GM18499 (cell line): ENCODE measurements around the gene POR.

Experiments used
- ATAC-seq: cut with Tn5 transposase; IDR thresholded peaks from one replicate; pipeline ENCODE4 v1.9.1; 2021; ENCODE audit warnings: moderate number of reproducible peaks; ENCODE audit not compliant: insufficient read depth, unreplicated experiment

Gene POR

DNA sequence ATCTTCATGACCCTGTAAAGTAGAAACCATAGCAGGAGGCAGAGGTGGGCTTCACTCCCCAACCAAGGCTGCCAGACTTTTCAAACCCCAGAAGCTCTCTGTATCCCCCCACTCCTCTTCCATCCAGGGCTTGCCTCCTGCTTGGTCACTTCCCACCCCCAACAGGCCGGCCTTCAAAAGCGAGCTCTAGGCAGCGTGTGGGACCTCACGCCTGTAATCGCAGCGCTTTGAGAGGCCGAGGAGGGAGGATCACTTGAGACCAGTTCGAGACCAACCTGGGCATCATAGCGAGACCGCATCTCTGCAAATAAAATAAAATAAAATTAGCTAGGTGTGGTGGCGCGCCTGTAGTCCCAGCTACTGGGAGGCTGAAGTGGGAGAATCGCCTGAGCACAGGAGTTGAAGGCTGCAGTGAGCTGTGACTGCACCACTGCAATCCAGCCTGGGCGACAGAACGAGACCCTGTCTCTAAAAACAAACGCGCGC, 743 bp upstream of the POR start:
- no peak for ATAC-seq

DNA sequence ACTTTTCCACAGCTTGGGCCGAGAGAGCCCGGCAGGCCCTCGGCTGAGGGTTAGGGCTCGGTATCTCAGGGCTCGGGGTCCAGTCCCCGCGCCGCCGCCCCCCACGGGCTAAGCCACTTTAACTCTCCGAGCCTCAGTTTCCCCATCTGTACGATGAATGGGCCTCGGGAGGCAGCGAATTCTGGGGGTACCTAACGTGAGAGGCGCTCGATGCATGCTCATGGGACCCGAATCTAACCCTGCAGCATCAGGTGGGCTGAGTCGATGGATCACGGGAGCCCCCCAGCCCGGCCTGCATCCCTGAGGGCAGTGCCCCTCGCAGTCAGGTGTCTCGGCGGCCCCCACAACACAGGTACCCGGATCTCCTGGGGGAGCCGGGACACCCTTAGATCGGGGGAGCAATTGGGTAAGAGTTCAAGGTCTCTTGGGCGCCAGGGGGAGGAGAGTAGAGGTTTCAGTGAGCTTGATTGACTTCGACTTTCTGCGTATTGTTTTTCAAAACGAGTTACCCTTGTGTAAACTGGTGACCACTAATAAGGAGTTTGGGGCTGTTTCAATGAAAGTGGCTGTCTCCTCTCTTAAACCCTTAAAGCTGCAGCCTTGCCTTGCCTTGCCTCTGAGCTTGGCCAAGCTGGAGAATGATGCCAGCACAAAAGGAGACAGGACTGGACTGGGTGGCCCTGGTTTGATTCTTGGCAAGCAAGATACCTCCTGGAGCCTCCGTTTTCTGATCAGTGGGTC, 631 bp downstream of the POR start:
- no peak for ATAC-seq

DNA sequence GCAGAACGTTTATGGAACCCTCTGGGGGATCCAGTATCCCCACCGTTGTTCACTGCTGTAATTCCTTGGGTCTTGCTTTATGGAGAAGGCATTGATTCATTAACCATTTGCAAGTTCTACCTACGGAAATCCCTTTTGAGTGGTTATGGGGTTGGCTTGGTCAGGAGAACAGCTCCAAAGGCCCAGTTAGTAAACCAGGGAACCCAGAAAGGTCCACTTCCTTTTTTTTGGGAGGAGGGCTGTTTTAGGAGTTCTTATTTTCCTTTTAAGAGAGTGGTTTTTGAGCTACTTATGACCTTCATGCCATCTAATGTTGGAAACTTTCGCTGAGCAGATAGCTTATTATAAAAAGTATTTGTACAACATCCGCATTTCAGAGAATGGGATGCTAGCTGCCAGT, 1.3 kb downstream of the POR start:
- no peak for ATAC-seq

DNA sequence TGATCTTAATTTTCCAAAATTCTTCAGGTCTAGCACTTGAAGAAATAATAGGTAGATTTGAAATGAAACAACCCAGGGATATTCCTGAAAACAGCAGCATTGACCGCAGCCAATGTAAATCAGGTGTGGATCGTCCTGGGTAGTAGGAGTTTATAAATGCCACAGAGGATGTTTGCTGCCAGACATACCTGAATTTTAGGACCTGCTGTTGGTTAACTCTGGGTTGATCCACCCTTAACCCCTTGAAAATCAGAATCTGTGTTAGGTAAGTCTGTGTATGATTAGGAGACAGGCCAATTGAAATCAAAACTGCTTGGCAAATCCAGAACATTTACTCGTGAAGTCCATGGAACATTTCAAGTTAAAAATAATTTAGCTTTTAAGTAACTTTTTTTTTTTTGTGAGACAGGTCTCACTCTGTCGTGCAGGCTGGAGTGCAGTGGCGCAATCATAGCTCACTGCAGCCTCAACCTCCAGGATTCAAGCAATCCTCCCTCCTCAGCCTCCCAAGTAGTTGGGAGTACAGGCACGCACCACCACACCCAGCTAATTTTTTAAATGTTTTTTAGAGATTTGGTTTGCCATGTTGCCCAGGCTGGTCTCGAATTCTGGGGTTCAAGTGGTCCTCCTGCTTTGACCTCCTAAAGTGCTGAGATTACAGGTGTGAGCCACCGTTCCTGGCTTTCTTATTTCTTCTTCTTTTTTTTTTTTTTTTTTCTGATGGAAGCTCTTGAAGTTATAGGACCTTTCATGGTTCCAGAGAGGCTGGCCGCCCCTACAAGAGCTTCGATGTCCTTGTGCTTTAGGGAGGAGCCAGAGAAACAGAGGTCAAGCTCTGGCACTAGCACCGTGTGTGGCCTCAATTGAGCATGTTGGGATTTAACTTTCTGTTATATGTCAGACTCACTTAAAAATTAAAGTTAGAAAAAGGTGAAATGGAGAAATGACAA, 2.0 kb downstream of the POR start:
- ATAC-seq, result no peak

DNA sequence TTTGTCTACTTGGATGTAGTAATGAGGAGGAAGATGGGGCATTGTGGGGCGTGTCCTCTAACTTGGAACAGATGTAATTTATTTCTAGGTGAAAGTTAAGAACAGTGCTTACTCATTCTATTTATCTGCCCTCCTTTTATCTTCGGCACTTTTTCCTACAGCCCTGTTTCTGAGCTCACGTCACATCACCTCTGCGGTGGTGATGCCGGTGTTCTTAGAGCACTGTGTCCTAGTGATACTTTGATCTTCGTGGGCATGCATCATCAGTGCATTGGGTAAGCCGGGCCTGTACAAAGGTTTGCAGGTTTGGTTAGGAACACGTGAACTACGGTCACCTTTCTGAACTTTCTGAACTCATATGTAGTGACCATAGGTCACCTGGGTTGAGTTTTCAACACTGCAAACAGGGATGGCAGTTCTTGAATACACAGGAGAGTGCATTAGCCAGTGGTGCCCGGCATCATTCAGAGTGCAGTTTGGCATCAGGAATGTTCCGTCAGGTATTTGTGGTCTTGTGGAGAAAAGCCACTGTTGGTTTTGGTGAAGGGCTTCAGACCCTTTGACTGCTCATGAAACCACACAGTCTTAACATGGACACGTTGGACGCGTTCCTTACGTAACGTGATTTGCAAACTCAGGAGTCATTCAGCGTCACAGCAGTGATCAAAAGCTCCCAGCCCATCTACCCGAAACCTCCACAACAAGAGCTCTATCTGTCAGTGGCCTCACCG, 5.6 kb downstream of the POR start:
- ATAC-seq, result no peak

DNA sequence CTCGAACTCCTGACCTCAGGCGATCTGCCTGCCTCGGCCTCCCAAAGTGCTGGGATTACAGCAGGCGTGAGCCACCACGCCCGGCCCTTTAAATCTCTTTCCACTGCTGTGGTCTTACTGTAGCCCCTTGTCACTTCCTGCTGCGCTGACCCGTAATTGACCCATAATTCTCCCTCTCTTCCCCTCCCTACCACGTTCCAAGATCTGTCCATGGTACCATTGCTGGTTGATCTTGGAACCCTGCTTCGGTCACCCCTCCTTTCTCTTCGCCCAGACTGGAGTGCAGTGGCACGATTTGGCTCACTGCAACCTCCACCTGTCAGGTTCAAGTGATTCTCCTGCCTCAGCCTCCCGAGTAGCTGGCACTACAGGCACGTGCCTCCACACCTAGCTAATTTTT, 6.5 kb downstream of the POR start:
- ATAC-seq, result no peak

DNA sequence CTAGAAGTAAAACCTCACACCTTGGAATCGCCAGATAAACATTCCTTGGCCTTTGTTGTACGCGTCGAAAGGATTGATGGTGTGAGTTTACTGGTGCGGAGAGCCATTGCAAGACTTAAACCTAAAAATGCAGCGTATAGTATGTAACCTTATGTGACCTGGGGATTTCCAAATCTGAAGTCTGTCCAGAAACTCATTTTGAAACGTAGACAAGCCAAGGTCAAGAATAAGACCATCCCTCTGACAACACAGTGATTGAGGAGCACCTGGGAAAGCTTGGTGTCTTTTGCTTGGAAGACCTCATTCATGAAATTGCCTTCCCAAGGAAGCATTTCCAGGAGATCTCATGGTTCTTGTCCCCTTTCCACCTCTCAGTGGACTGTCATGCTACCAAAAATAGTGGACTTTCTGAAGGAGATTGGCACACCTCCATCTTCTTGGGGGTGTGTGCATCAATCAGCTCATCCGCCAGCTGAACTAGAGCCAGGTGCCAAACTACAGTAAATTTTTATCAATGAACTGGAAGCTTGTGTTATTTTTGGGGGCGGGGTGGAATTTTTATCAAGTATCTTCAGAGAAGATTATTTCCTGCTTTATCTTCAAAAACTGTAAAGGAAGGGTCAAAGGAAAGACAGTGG, 8.1 kb downstream of the POR start:
- ATAC-seq, result no peak

DNA sequence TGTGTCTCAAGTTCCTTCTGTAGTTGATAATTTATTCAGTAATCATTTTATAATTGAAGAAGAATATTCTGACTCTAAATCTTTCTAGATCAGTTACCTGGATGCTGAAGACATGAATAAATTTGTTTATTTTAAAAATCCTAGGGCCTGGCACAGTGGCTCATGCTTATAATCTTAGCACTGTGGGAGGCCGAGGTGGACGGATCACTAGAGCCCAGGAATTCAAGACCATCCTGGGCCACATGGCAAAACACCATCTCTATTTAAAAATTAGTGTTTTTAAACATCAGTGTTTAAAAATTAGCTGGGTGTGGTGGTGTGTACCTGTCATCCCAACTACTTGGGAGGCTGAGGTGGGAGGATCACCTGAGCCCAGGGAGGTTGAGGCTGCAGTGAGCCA, 9.3 kb downstream of the POR start:
- ATAC-seq, result no peak

DNA sequence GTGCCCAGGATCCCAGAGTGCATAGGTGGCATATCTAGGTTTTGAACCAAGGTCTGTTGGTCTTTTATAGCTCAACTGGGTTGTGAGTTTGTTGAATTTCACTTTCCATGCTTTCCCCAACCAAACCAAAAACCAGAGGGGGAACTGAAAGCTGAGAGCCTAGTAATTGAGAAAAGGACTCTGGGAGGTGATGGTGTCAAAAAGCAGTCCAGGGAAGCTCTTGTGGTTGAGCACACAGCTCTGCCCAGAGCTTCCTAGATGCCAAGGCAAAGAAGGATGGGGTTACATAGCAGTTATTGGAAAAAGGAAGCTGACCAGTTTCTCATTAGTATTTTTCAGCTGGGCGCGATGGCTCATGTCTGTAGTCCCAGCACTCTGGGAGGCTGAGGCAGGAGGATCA, 9.9 kb downstream of the POR start:
- no peak for ATAC-seq

DNA sequence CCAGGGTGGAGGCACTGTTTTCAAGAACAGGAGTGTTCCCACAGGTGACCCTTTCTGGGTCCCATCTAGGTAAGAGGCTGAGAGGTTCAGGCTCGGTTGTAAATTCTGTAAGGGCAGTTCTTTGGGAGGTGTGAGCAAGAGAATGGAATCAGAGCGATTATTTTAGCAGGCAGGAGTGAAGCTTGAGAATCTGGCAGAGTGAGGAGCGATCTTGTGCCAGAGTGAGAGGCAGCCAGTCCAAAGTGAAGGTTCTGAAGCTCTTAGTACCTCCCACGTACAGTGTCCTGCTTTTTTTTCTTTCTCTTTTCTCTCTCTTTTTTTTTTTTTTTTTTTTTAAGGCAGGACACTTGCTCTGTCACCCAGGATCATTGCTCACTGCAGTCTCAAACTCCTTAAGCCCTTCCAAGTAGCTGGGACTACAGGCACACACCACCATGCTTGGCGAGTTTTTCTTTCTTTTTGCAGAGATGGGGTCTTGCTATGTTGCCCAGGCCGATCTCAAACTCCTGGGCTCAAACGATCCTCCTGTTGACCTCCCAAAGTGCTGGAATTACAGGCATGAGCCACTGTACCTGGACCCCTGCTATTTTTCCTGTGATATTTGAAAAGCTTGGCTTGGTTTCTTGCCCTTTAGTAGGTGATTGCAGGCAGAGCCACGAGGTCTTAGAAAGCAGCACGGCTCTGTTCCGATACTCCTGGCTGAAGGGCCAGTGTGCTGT, 10.9 kb downstream of the POR start:
- ATAC-seq, result no peak

DNA sequence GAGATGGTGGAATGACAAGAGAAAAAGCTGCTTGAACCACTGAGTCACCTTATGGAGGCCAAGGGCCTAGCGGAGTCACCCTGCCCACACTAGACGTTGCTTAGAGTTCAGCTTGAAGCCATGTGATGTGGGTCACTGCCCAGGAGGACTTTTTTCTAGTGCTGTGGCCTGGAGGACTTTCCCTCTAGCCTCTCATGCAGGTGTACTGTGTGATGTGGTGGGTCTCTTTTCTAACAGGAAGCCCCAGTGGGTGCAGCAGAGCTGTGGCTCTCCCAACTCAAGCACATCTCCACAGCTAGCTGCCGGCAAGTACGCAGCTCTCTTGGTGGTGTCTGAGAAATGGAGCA, 13.6 kb downstream of the POR start:
- no peak for ATAC-seq

DNA sequence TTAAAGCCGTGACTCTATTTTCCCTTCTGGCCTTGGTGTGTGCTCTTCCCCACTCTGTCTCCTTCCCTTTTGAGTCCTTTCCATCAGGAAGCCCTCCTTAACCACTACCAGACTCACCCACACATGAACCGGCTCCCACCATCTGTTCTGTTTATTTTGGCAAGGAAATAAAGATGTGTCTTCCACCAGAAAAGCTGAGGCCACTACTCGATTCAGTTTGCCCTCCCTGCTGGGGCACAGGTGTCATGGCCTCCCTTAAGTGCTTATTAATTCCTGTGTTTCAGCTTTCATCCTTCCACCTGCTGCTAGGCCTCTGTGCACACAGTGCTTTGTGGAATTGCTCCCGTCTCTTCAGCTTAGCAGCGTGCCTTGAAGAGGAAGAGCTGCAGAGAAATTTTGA, 16.7 kb downstream of the POR start:
- no peak for ATAC-seq

DNA sequence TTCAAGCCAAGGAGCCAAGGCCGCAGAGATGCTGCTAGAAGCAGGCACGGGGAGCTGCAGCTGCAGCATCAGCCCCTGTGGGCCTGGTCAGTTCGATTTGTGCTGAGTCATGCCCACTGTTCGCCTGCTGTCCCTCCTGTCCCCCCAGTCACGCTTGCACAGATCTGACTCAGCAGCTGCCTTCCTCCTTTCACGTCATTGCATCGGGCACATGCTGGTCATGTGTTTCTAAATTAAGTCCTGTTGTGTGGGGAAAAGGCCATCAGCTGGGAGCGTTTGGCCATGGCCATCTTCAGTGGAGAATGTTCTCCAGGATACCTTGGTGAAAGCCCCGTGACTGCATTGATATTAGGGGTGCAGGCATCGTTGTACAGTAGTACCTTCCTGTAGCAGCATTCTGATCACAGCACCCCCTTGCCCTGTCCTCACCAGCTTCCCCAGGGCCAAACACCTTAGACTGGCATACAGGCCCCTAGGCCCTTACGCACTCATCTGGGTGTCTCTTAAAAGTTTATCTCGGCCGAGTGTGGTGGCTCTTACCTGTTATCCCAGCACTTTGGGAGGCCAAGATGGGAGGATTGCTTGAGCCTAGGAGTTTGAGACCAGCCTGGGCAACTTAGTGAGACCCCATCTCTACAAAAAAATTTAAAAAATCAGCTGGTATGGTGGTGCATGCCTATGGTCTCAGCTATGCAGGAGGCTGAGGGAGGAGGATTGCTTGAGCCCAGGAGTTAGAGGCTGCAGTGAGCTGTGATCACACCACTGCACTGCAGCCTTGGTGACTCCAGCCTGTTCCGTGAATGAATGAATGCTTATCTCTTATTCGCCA, 23.2 kb downstream of the POR start:
- ATAC-seq, result no peak

DNA sequence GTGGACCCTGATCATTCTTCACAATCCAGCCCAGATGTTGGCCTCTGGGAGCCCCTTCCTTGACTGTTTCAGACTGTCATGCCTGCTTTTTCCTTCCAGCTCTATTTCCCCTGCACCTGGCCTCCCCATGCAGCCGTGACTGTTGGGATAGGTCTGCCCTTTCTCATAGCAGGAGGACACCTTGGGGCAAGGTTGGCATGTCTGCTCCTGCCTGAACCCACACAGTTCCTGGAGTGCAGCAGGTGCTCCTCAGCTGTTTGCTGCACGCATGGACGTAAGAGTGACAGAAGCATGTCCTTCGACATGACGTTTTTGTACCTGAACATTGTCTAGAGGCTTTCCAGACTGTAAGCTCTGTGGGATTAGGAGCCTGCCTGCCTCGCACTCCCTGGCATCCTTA, 24.0 kb downstream of the POR start:
- ATAC-seq, result no peak

DNA sequence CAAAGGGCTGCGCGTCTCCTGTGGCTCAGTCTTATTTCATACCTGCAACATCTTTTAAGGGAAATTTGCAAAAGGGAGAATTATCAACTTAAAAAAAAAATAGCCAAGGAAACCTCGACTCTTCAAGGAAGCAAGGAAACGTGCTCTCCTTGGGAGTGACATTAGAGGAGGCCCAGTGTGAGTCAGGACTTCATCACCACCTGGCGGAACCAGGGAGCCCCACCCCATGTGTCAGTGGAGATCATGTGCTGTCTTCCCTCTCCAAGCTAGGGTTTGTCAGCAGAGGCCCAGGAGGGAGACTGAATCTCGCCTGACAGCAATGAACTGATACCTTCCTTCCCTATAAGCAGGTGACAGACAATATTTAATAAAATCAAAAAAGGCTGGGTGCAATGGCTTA, 28.9 kb downstream of the POR start:
- no peak for ATAC-seq

DNA sequence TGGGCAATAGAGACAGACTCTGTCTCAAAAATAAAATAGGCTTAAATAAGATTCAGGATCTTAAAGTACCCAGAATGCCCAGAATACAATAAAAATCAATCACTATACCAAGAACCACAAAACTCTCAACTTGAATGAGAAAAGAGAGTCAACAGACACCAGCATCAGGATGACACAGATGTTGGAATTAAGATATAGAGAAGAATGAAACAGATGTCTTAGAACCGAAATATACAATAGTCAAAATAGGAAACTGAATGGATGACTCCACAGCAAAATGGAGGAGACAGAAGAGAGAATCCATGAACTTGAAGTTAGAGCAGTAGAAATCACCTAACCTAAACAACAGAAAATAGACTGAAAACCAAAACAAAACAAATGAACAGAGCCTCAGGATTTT, 29.6 kb downstream of the POR start:
- no peak for ATAC-seq

DNA sequence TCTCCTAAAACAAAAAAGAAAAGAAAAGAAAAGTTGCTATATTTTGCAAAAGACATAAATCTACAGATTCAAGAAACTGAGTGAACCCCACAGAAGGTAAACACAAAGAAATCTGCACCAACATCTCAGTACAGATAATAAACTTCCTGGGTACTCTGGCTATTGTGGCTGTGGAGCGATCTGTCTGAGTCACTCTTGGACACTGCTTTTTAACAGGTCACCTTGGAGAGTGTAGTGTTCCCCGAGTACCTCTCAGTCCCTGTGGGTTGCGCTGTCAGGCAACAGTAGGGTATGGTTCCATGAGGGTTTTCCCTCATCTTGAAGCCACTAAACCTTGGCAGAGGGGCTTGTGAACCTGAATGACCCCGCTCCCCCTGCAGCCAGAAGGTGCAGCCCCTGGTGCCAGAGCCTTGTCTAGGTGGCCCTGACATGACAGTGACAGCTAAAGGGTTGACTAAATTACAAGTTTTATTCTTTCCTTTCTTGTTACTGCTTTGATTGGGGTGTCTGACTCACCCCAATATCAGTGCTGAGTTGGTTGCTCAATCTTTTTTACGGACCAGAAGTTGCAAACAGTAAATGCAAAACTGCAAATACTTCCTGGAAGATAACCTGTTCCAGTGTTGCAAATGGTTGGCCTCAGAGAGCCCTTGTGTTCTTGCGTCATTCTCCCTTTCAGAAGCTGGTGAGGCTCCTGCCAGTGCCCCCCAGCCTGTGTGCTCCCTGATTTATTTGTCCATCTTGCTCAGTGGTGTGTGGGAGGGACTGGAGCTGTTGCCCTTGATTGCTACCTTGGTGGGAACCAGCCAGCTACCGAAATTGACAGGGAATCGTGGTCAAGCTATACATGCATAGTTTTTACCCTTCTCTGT, 30.6 kb downstream of the POR start:
- ATAC-seq, result no peak

DNA sequence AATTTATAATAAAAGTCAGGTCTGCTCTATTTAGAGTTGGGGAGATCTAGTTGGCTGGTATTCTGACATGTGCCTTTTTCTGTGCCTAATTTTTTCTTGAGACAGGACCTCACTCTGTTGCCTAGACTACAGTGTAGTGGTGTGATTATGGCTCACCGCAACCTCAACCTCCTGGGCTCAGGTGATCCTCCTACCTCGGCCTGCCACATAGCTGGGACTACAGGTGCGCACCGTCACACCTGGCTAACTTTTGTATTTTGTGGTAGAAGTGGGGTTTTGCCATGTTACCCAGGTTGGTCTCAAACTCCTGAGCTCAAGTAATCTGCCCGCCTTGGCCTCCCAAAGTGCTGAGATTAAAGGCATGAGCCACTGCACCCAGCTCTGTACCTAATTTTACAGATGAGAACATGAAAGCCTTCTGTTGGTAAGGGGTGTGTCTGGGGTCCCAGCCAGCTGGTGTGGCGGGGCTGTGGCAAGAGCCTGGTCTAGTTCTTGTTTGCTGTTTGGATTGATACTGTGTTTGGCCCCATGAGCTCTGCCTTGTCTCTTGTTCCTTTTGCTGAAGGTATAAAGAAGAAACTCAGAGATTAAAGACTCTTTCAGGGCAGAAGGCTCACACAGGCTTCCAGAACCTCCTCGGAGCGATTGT, 31.4 kb downstream of the POR start:
- ATAC-seq, result no peak
